HepG2 (cell line): ENCODE data around the gene TTC28. TPM values are rescaled to one million over a fixed set of nuclear protein-coding genes. Genes with fewer than 3 reads are reported as not detected.

Experiments used
- ATAC-seq: fragments of 200-7000 bp; cut with Tn5 transposase; 3 replicates; pipeline ENCODE4 v1.9.1; 2020; ENCODE audit warnings: mild to moderate bottlenecking, moderate library complexity
- BruUV-seq: library from RNA; stranded (reverse); fragments of 400-500 nt; replicated peaks from 2 replicates; lab custom pipeline; 2021; lab: Mats Ljungman, UMichigan
- CTCF ChIA-PET: fragments of 300-600 bp; formaldehyde crosslinking; extraction: SDS; loops from one replicate; lab custom pipeline; 2021; ENCODE audit warnings: low total read pairs, inconsistent platforms, low intra/inter-chr PET ratio; lab: Yijun Ruan, JAX
- POLR2A ChIA-PET: fragments of 350-600 bp; sonication (Branson Sonifier 250); formaldehyde crosslinking; loops from one replicate; lab custom pipeline; 2020; ENCODE audit warnings: antibody characterized with exemption, inconsistent platforms; lab: Yijun Ruan, JAX
- DNase-seq: peaks from one replicate; pipeline ENCODE4 v3.0.0-alpha.2; 2015; ENCODE audit warnings: low spot score
- FAIRE-seq: peaks from 3 replicates; lab custom pipeline; 2011; peaks lifted over from hg19 to GRCh38; lab: Jason Lieb, UNC
- H2AFZ ChIP-seq: one replicate; pipeline ENCODE4 v1.6.1; 2011; ENCODE audit warnings: low read length, inconsistent platforms
- H3K27ac ChIP-seq: fragments of 300-600 bp; 3 replicates; pipeline ENCODE4 v1.8.0; 2011; ENCODE audit warnings: mixed run types, mild to moderate bottlenecking, mixed read lengths, low read length, inconsistent platforms; ENCODE audit not compliant: insufficient read depth; ENCODE audit errors: extremely low read length
- H3K27me3 ChIP-seq, 2 experiments: fragments of 200-600 bp in 1 of 2; 2 replicates in 1 of 2; 3 replicates in 1 of 2; pipeline versions ENCODE4 v1.6.0 to v1.8.0; 2011; ENCODE audit warnings: low read length in 2 of 2, mild to moderate bottlenecking in 2 of 2, moderate library complexity in 2 of 2, inconsistent platforms in 1 of 2; ENCODE audit not compliant: insufficient read depth in 2 of 2, control insufficient read depth in 1 of 2
- H3K36me3 ChIP-seq, 2 experiments: fragments of 200-600 bp in 1 of 2; replicated peaks in 1 of 2; 2 replicates in 1 of 2; 3 replicates in 1 of 2; pipeline versions ENCODE4 v1.5.1 to v1.8.0; 2011; ENCODE audit warnings: low read length in 2 of 2, inconsistent platforms in 1 of 2; ENCODE audit not compliant: insufficient read depth in 2 of 2, control insufficient read depth in 1 of 2
- H3K4me1 ChIP-seq: 2 replicates; pipeline ENCODE4 v1.5.1; 2012; ENCODE audit warnings: low read length, inconsistent platforms; ENCODE audit not compliant: insufficient read depth
- H3K4me2 ChIP-seq: 2 replicates; pipeline ENCODE4 v1.6.0; 2011; ENCODE audit warnings: low read depth, low read length, inconsistent platforms
- H3K4me3 ChIP-seq, 3 experiments: fragments of 200-600 bp in 1 of 3; sonication (generic), shearing (Covaris generic) in 1 of 3; replicated peaks in 1 of 3; 2 replicates each; pipeline ENCODE4 v1.5.1; 2011 to 2016; ENCODE audit warnings: low read length in 3 of 3, inconsistent platforms in 2 of 3, low read depth in 2 of 3, mild to moderate bottlenecking in 2 of 3, control low read depth in 1 of 3, mixed read lengths in 1 of 3; ENCODE audit not compliant: insufficient read depth in 1 of 3
- H3K79me2 ChIP-seq: one replicate; pipeline ENCODE4 v1.6.1; 2011; ENCODE audit warnings: low read length, inconsistent platforms; ENCODE audit not compliant: insufficient read depth
- H3K9ac ChIP-seq: 2 replicates; pipeline ENCODE4 v1.6.0; 2011; ENCODE audit warnings: mild to moderate bottlenecking, low read depth, low read length, inconsistent platforms; ENCODE audit not compliant: insufficient read depth
- H3K9me3 ChIP-seq: 2 replicates; pipeline ENCODE4 v1.5.1; 2012; ENCODE audit warnings: mild to moderate bottlenecking, low read length
- H4K20me1 ChIP-seq: 2 replicates; pipeline ENCODE4 v1.6.0; 2011; ENCODE audit warnings: inconsistent platforms, mild to moderate bottlenecking, low read length, moderate library complexity; ENCODE audit not compliant: insufficient read depth
- BCLAF1 ChIP-seq: fragments of 450-650 bp; IDR thresholded peaks from 2 replicates; pipeline ENCODE4 v1.6.1; 2017; ENCODE audit warnings: mild to moderate bottlenecking
- FIP1L1 ChIP-seq: fragments of 200-400 bp; formaldehyde crosslinking; IDR thresholded peaks from 2 replicates; pipeline ENCODE4 v1.6.1; 2018; ENCODE audit warnings: low read depth, mild to moderate bottlenecking, low read length, moderate library complexity, borderline replicate concordance; ENCODE audit not compliant: insufficient read depth
- GATA4 ChIP-seq: sonication (generic); IDR thresholded peaks from 2 replicates; pipeline ENCODE4 v1.6.1; 2016; ENCODE audit warnings: antibody characterized with exemption, low read depth, borderline replicate concordance
- KLF16 ChIP-seq, 2 experiments: sonication (generic) in 1 of 2; formaldehyde crosslinking in 1 of 2; IDR thresholded peaks; 2 replicates each; pipeline versions ENCODE4 v1.6.1 to v1.8.0; 2016 to 2023; ENCODE audit warnings: missing genetic modification reagents in 2 of 2, missing compliant biosample characterization in 1 of 2
- NR1H2 ChIP-seq: sonication (generic); formaldehyde crosslinking; IDR thresholded peaks from 2 replicates; pipeline ENCODE4 v1.8.1; 2022; ENCODE audit warnings: low read depth, missing genetic modification reagents, borderline replicate concordance
- REPIN1 ChIP-seq: sonication (generic); formaldehyde crosslinking; IDR thresholded peaks from 2 replicates; pipeline ENCODE4 v1.8.0; 2022; ENCODE audit warnings: missing genetic modification reagents, low read depth, mild to moderate bottlenecking, borderline replicate concordance
- TOPORS ChIP-seq: sonication (generic); formaldehyde crosslinking; IDR thresholded peaks from 2 replicates; pipeline ENCODE4 v1.8.0; 2023; ENCODE audit warnings: mild to moderate bottlenecking, missing genetic modification reagents
- ZBTB42 ChIP-seq: sonication (generic); formaldehyde crosslinking; IDR thresholded peaks from 2 replicates; pipeline ENCODE4 v1.5.0; 2020; ENCODE audit warnings: mild to moderate bottlenecking, missing genetic modification reagents
- ZEB1 ChIP-seq: IDR thresholded peaks from 2 replicates; pipeline ENCODE4 v1.6.1; 2012; ENCODE audit warnings: mild to moderate bottlenecking, low read depth, inconsistent platforms; ENCODE audit not compliant: insufficient replicate concordance
- ZNF253 ChIP-seq: sonication (generic); formaldehyde crosslinking; IDR thresholded peaks from 2 replicates; pipeline ENCODE4 v1.8.0; 2022; ENCODE audit warnings: mild to moderate bottlenecking, missing genetic modification reagents, borderline replicate concordance
- ZNF367 ChIP-seq: sonication (generic); formaldehyde crosslinking; IDR thresholded peaks from 2 replicates; pipeline ENCODE4 v1.4.0; 2020; ENCODE audit warnings: missing genetic modification reagents, borderline replicate concordance
- ZNF703 ChIP-seq: sonication (generic); formaldehyde crosslinking; IDR thresholded peaks from 2 replicates; pipeline ENCODE4 v1.5.1; 2020; ENCODE audit warnings: missing genetic modification reagents, mild to moderate bottlenecking, moderate library complexity, borderline replicate concordance
- ZNF746 ChIP-seq: sonication (generic); formaldehyde crosslinking; IDR thresholded peaks from 2 replicates; pipeline ENCODE4 v1.8.0; 2022; ENCODE audit warnings: mild to moderate bottlenecking, missing genetic modification reagents
- WGBS: methylation state at CpG from one replicate; pipeline ENCODE4 v1.1.6; 2017; ENCODE audit warnings: low lambda C conversion rate; 5-methylcytosine and 5-hydroxymethylcytosine counted together
- in situ Hi-C: cut with HindIII; loops from 2 replicates; pipeline ENCODE4 v1.10.0; 2017; ENCODE audit warnings: low pct_unique_long_range_greater_than_20kb; ENCODE audit not compliant: extremely low pct_ligation_motif_present
- intact Hi-C: fragments of 100-400 bp; cut with micrococcal nuclease; formaldehyde crosslinking; loops from one replicate; pipeline ENCODE4 v1.10.0; 2022; ENCODE audit not compliant: unreplicated experiment
- polyA plus RNA-seq, 8 experiments: library from polyadenylated mRNA; depleted of rRNA in 3 of 8; stranded (reverse) in 7 of 8; unstranded in 1 of 8; fragments of >200 nt; fragmentation: Illumina TruSeq in 4 of 8; extraction: Trizol in 4 of 8; gene quantifications; 2 replicates each; pipeline versions ENCODE4 v1.2.1 to v1.2.3, GENCODE V29; 2011 to 2016; ENCODE audit warnings: low read depth in 4 of 8, missing spikeins in 1 of 8, mixed read lengths in 1 of 8; ENCODE audit not compliant: insufficient read depth in 1 of 8
- total RNA-seq, 5 experiments: library from RNA; depleted of rRNA; stranded (reverse); fragments of >200 nt; fragmentation: Illumina TruSeq; extraction: Trizol; gene quantifications; 2 replicates each; pipeline ENCODE4 v1.2.3, GENCODE V29; 2016; ENCODE audit warnings: low read depth in 1 of 5
- TF ChIP-seq, protein P1 (sequence below): sonication (generic); formaldehyde crosslinking; IDR thresholded peaks from 2 replicates; pipeline ENCODE4 v1.8.0; 2022; ENCODE audit warnings: missing genetic modification reagents, mild to moderate bottlenecking, moderate library complexity, borderline replicate concordance
- TF ChIP-seq, protein P2 (sequence below): sonication (generic); formaldehyde crosslinking; IDR thresholded peaks from 2 replicates; pipeline ENCODE4 v1.4.0; 2020; ENCODE audit warnings: mild to moderate bottlenecking, low read depth, missing genetic modification reagents

TTC28 gene
- total and polyA plus RNA-seq, 2 of the 13 experiments (the other 11 are each of a cell fraction or from before 2014, with no cell fraction given) = 4.2 to 13.1 TPM

GRCh38 chr22:28331695-28332094 is 347.9 kb downstream of the TTC28 start (continued):
- TF ChIP-seq KLF16 (CRISPR knock-in tag; IDR thresholded peaks at IDR 0.05) (no peak), ZNF703 (CRISPR knock-in tag) (no peak), REPIN1 (CRISPR knock-in tag) (no peak), GATA4 (no peak)
- TF ChIP-seq, protein P1, sequence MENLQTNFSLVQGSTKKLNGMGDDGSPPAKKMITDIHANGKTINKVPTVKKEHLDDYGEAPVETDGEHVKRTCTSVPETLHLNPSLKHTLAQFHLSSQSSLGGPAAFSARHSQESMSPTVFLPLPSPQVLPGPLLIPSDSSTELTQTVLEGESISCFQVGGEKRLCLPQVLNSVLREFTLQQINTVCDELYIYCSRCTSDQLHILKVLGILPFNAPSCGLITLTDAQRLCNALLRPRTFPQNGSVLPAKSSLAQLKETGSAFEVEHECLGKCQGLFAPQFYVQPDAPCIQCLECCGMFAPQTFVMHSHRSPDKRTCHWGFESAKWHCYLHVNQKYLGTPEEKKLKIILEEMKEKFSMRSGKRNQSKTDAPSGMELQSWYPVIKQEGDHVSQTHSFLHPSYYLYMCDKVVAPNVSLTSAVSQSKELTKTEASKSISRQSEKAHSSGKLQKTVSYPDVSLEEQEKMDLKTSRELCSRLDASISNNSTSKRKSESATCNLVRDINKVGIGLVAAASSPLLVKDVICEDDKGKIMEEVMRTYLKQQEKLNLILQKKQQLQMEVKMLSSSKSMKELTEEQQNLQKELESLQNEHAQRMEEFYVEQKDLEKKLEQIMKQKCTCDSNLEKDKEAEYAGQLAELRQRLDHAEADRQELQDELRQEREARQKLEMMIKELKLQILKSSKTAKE (CRISPR knock-in tag) = no peak

DNA sequence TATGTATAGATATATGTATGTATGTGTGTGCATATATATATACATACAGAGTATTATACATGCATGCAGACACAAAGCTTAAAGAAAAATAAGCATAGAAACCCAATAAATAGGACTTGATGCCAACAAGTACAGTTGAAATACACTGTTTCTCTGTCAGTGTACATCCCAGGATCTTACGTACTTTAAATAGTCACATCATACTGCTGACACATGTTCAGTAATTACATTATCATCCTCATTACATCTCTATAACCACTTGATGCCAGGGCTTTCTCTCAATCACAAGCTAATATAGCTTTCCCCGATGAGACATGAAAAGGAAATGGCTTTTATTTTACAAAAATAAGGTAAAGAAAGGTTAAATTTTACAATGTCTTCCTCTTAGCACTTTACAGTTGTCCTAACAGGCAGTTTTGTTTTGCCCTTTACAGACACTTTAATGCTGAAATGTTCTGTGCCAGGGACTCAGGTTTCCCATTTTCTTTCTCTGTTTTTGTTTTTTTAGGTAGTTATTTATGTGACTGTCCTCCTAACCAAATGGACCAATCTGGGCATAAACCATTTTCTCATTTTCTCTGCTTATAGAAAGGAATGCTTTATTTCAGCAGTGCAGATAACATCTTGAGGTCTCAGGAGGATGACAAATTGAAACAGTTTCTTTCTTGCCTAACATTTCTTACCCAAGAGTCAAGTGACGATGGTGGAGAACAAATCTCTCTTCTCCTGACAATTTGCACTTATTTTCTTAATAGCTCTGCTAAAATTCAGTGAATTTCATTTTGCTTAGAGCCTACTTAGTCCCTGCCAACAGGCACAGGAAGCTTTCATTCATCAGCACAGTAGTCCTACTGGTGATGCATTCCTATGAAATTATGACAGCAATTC is 350.2 kb downstream of the TTC28 start:
- no peak for FAIRE-seq
- intact Hi-C loops = no loop called here
- WGBS = 99% methylated on average over 3 of the region's 3 CpGs
- TF ChIP-seq TOPORS (CRISPR knock-in tag) (no peak), ZNF253 (CRISPR knock-in tag) (no peak), FIP1L1 (no peak), ZNF367 (CRISPR knock-in tag) (no peak), ZNF746 (CRISPR knock-in tag) (no peak), NR1H2 (CRISPR knock-in tag) (no peak), ZBTB42 (no peak), ZEB1 (no peak), BCLAF1 (no peak)
- TF ChIP-seq, protein P2, sequence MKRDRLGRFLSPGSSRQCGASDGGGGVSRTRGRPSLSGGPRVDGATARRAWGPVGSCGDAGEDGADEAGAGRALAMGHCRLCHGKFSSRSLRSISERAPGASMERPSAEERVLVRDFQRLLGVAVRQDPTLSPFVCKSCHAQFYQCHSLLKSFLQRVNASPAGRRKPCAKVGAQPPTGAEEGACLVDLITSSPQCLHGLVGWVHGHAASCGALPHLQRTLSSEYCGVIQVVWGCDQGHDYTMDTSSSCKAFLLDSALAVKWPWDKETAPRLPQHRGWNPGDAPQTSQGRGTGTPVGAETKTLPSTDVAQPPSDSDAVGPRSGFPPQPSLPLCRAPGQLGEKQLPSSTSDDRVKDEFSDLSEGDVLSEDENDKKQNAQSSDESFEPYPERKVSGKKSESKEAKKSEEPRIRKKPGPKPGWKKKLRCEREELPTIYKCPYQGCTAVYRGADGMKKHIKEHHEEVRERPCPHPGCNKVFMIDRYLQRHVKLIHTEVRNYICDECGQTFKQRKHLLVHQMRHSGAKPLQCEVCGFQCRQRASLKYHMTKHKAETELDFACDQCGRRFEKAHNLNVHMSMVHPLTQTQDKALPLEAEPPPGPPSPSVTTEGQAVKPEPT (CRISPR knock-in tag) = no peak

More for the DNA sequence above, 350.2 kb downstream of the TTC28 start:
- H3K79me2 ChIP-seq = no peaks in the 10 kb centered on the region
- H3K4me2 ChIP-seq = no peak overlapping the region
- DNase-seq = no peak
- no peak overlapping the region for H3K4me3 ChIP-seq
- no peaks in the 10 kb centered on the region for H3K36me3 ChIP-seq
- no peaks in the 10 kb centered on the region for H3K27me3 ChIP-seq
- ChIA-PET POLR2A (no interaction called here), CTCF (no interaction called here)
- H3K27ac ChIP-seq = no peak overlapping the region
- peaks cover 3% of the 10 kb centered on the region; the same call in 1 of the 2 replicates for H4K20me1 ChIP-seq
- ATAC-seq = no peak
- peaks cover 10% of the 10 kb centered on the region; the same call in 1 of the 2 replicates for H3K4me1 ChIP-seq
- no peak overlapping the region for H2AFZ ChIP-seq
- no peaks in the 10 kb centered on the region for H3K9me3 ChIP-seq
- in situ Hi-C loops = no loop called here
- H3K9ac ChIP-seq = no peak overlapping the region
- no TSS peak for BruUV-seq
